HepG2 (cell line): ENCODE measurements around the gene COMMD7. TPM values are rescaled to one million over a fixed set of nuclear protein-coding genes. Genes with fewer than 3 reads are reported as not detected.

Experiments
- ATAC-seq: fragments of 200-7000 bp; cut with Tn5 transposase; 3 replicates; pipeline ENCODE4 v1.9.1; 2020; ENCODE audit warnings: mild to moderate bottlenecking, moderate library complexity
- BruUV-seq: library from RNA; stranded (reverse); fragments of 400-500 nt; replicated peaks from 2 replicates; lab custom pipeline; 2021; lab: Mats Ljungman, UMichigan
- CTCF ChIA-PET: fragments of 300-600 bp; formaldehyde crosslinking; extraction: SDS; loops from one replicate; lab custom pipeline; 2021; ENCODE audit warnings: low total read pairs, inconsistent platforms, low intra/inter-chr PET ratio; lab: Yijun Ruan, JAX
- POLR2A ChIA-PET: fragments of 350-600 bp; sonication (Branson Sonifier 250); formaldehyde crosslinking; loops from one replicate; lab custom pipeline; 2020; ENCODE audit warnings: antibody characterized with exemption, inconsistent platforms; lab: Yijun Ruan, JAX
- DNase-seq: peaks from one replicate; pipeline ENCODE4 v3.0.0-alpha.2; 2015; ENCODE audit warnings: low spot score
- FAIRE-seq: peaks from 3 replicates; lab custom pipeline; 2011; peaks lifted over from hg19 to GRCh38; lab: Jason Lieb, UNC
- H2AFZ ChIP-seq: one replicate; pipeline ENCODE4 v1.6.1; 2011; ENCODE audit warnings: low read length, inconsistent platforms
- H3K27ac ChIP-seq: fragments of 300-600 bp; 3 replicates; pipeline ENCODE4 v1.8.0; 2011; ENCODE audit warnings: mixed run types, mild to moderate bottlenecking, mixed read lengths, low read length, inconsistent platforms; ENCODE audit not compliant: insufficient read depth; ENCODE audit errors: extremely low read length
- H3K27me3 ChIP-seq, 2 experiments: fragments of 200-600 bp in 1 of 2; 2 replicates in 1 of 2; 3 replicates in 1 of 2; pipeline versions ENCODE4 v1.6.0 to v1.8.0; 2011; ENCODE audit warnings: low read length in 2 of 2, mild to moderate bottlenecking in 2 of 2, moderate library complexity in 2 of 2, inconsistent platforms in 1 of 2; ENCODE audit not compliant: insufficient read depth in 2 of 2, control insufficient read depth in 1 of 2
- H3K36me3 ChIP-seq, 2 experiments: fragments of 200-600 bp in 1 of 2; replicated peaks in 1 of 2; 2 replicates in 1 of 2; 3 replicates in 1 of 2; pipeline versions ENCODE4 v1.5.1 to v1.8.0; 2011; ENCODE audit warnings: low read length in 2 of 2, inconsistent platforms in 1 of 2; ENCODE audit not compliant: insufficient read depth in 2 of 2, control insufficient read depth in 1 of 2
- H3K4me1 ChIP-seq: 2 replicates; pipeline ENCODE4 v1.5.1; 2012; ENCODE audit warnings: low read length, inconsistent platforms; ENCODE audit not compliant: insufficient read depth
- H3K4me2 ChIP-seq: 2 replicates; pipeline ENCODE4 v1.6.0; 2011; ENCODE audit warnings: low read depth, low read length, inconsistent platforms
- H3K4me3 ChIP-seq, 3 experiments: fragments of 200-600 bp in 1 of 3; sonication (generic), shearing (Covaris generic) in 1 of 3; replicated peaks in 1 of 3; 2 replicates each; pipeline ENCODE4 v1.5.1; 2011 to 2016; ENCODE audit warnings: low read length in 3 of 3, inconsistent platforms in 2 of 3, low read depth in 2 of 3, mild to moderate bottlenecking in 2 of 3, control low read depth in 1 of 3, mixed read lengths in 1 of 3; ENCODE audit not compliant: insufficient read depth in 1 of 3
- H3K79me2 ChIP-seq: one replicate; pipeline ENCODE4 v1.6.1; 2011; ENCODE audit warnings: low read length, inconsistent platforms; ENCODE audit not compliant: insufficient read depth
- H3K9ac ChIP-seq: 2 replicates; pipeline ENCODE4 v1.6.0; 2011; ENCODE audit warnings: mild to moderate bottlenecking, low read depth, low read length, inconsistent platforms; ENCODE audit not compliant: insufficient read depth
- H3K9me3 ChIP-seq: 2 replicates; pipeline ENCODE4 v1.5.1; 2012; ENCODE audit warnings: mild to moderate bottlenecking, low read length
- H4K20me1 ChIP-seq: 2 replicates; pipeline ENCODE4 v1.6.0; 2011; ENCODE audit warnings: inconsistent platforms, mild to moderate bottlenecking, low read length, moderate library complexity; ENCODE audit not compliant: insufficient read depth
- EED ChIP-seq: sonication (generic); formaldehyde crosslinking; IDR thresholded peaks from 2 replicates; pipeline ENCODE4 v1.5.0; 2020; ENCODE audit warnings: mild to moderate bottlenecking, missing genetic modification reagents
- FOXC1 ChIP-seq: sonication (generic); formaldehyde crosslinking; IDR thresholded peaks from 2 replicates; pipeline ENCODE4 v1.8.0; 2022; ENCODE audit warnings: mild to moderate bottlenecking, missing genetic modification reagents, borderline replicate concordance
- GPN1 ChIP-seq: sonication (generic); formaldehyde crosslinking; IDR thresholded peaks from 2 replicates; pipeline ENCODE4 v1.5.1; 2020; ENCODE audit warnings: missing genetic modification reagents, borderline replicate concordance
- HES4 ChIP-seq: sonication (generic); formaldehyde crosslinking; IDR thresholded peaks from 2 replicates; pipeline ENCODE4 v1.9.0; 2021; ENCODE audit warnings: mild to moderate bottlenecking, missing genetic modification reagents, borderline replicate concordance
- MED8 ChIP-seq: sonication (generic); formaldehyde crosslinking; IDR thresholded peaks from 2 replicates; pipeline ENCODE4 v1.8.1; 2023; ENCODE audit warnings: mild to moderate bottlenecking, missing genetic modification reagents; ENCODE audit not compliant: insufficient replicate concordance
- ZNF225 ChIP-seq: sonication (generic); formaldehyde crosslinking; IDR thresholded peaks from 2 replicates; pipeline ENCODE4 v1.4.0; 2020; ENCODE audit warnings: mild to moderate bottlenecking, missing genetic modification reagents
- ZNF263 ChIP-seq: sonication (generic); formaldehyde crosslinking; IDR thresholded peaks from 2 replicates; pipeline ENCODE4 v1.4.0; 2020; ENCODE audit warnings: missing genetic modification reagents
- ZNF790 ChIP-seq: sonication (generic); formaldehyde crosslinking; IDR thresholded peaks from 2 replicates; pipeline ENCODE4 v1.8.0; 2022; ENCODE audit warnings: missing genetic modification reagents, mild to moderate bottlenecking, borderline replicate concordance
- WGBS: methylation state at CpG from one replicate; pipeline ENCODE4 v1.1.6; 2017; ENCODE audit warnings: low lambda C conversion rate; 5-methylcytosine and 5-hydroxymethylcytosine counted together
- in situ Hi-C: cut with HindIII; loops from 2 replicates; pipeline ENCODE4 v1.10.0; 2017; ENCODE audit warnings: low pct_unique_long_range_greater_than_20kb; ENCODE audit not compliant: extremely low pct_ligation_motif_present
- intact Hi-C: fragments of 100-400 bp; cut with micrococcal nuclease; formaldehyde crosslinking; loops from one replicate; pipeline ENCODE4 v1.10.0; 2022; ENCODE audit not compliant: unreplicated experiment
- polyA plus RNA-seq, 8 experiments: library from polyadenylated mRNA; depleted of rRNA in 3 of 8; stranded (reverse) in 7 of 8; unstranded in 1 of 8; fragments of >200 nt; fragmentation: Illumina TruSeq in 4 of 8; extraction: Trizol in 4 of 8; gene quantifications; 2 replicates each; pipeline versions ENCODE4 v1.2.1 to v1.2.3, GENCODE V29; 2011 to 2016; ENCODE audit warnings: low read depth in 4 of 8, missing spikeins in 1 of 8, mixed read lengths in 1 of 8; ENCODE audit not compliant: insufficient read depth in 1 of 8
- total RNA-seq, 5 experiments: library from RNA; depleted of rRNA; stranded (reverse); fragments of >200 nt; fragmentation: Illumina TruSeq; extraction: Trizol; gene quantifications; 2 replicates each; pipeline ENCODE4 v1.2.3, GENCODE V29; 2016; ENCODE audit warnings: low read depth in 1 of 5
- TF ChIP-seq, protein P1 (sequence below), 2 experiments: IDR thresholded peaks; 2 replicates each; pipeline ENCODE4 v1.6.1; 2011 to 2012; ENCODE audit warnings: low read length in 2 of 2, borderline replicate concordance in 1 of 2, low read depth in 1 of 2, mild to moderate bottlenecking in 1 of 2, moderate library complexity in 1 of 2
- TF ChIP-seq, protein P2 (sequence below): sonication (generic); formaldehyde crosslinking; IDR thresholded peaks from 2 replicates; pipeline ENCODE4 v1.5.0; 2020; ENCODE audit warnings: missing genetic modification reagents

Gene COMMD7
- total and polyA plus RNA-seq, 2 of the 13 experiments (the other 11 are each of a cell fraction or from before 2014, with no cell fraction given) = 42.1 to 53.3 TPM

DNA sequence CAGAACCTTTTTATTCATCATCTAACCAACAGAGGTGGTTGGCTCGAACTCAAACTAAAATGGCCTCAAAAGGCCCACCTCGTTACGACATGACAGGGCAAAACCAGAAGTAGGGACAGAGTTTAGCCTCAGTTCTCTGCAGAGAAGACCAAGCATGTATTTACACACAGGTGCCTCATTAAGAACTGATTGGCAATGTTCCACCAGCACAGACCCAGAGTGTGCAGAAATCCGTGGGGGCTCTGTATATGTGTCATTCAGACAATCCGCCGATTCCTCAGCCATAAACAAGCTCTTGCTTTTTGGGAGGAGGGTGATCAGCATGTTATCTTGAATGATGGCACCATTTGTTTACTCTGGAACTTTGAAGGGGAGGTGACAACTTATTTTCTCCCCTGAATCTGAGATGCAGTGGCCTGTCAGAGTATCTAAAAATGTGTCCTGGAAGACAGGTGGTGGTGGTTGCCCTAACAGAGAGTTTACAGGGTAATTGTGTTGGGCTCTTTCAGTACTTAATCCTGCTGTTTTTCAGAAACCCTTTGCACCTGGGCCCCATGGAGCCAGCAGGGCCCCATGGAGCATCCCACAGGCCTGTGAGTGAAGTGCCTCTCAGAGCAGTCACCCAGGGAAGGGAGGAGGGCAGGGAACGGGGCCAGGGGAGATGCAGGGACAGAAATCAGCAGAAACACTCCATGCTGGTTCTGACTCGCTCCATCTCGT, 40.4 kb downstream of the COMMD7 start:
- Histone ChIP-seq H3K27ac (no peak overlapping the region), H2AFZ (no peak overlapping the region), H3K4me2 (no peak overlapping the region), H3K36me3 (peaks cover 8 to 27% of the 10 kb centered on the region in 2 experiments; a peak in 4 of 5 replicates), H4K20me1 (no peaks in the 10 kb centered on the region), H3K9me3 (no peaks in the 10 kb centered on the region), H3K9ac (no peak overlapping the region), H3K4me1 (peaks cover 12% of the 10 kb centered on the region), H3K79me2 (no peaks in the 10 kb centered on the region), H3K4me3 (no peak overlapping the region), H3K27me3 (no peaks in the 10 kb centered on the region)
- no peak for FAIRE-seq
- peak; percentile 32 for TF ChIP-seq MED8 (CRISPR knock-in tag)
- TF ChIP-seq ZNF263 (CRISPR knock-in tag) = 0 out of 2 replicates have a peak, but pooled peaks have one; percentile 46
- no peak for TF ChIP-seq FOXC1 (CRISPR knock-in tag)
- in situ Hi-C loops = no loop called here
- BruUV-seq = TSS peak; percentile 40
- DNase-seq = no peak
- peak; percentile 49; the same call in 2 of the 3 replicates for ATAC-seq
- intact Hi-C loops = no loop called here
- WGBS = 89% methylated on average over 9 of the region's 9 CpGs
- ChIA-PET POLR2A (no interaction called here), CTCF (no interaction called here)

DNA sequence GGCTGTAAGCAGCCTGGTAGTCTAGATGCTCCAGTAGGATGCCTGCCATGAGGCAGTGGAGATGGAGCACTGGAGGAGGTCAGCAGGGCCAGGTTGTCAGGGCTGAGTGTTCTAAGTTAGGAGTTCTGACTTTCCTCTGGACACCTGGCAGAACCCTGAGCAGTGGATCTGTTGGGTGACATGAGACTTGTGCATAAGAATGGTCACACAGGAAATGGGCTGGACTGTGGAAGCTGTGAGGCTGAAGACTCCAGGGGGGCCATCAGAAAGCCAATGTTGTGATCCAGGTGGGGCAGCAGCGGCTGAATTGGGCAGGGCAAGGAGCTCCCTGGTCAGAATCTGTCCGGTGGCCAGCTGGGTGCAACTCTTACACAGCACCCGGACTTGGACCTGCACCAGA, 45.7 kb downstream of the COMMD7 start:
- ChIA-PET POLR2A (interaction anchor here (1.0 kb wide), 2 partner anchors 12 to 16 kb away, joined by 3 to 4 read pairs; no protein-coding TSS in a partner anchor), CTCF (no interaction called here)
- Histone ChIP-seq H3K4me2 (no peak overlapping the region), H3K4me1 (peaks cover 4% of the 10 kb centered on the region), H3K9ac (no peak overlapping the region), H3K36me3 (peaks cover 0 to 1% of the 10 kb centered on the region in 2 experiments; a peak in 1 of 5 replicates), H3K9me3 (no peaks in the 10 kb centered on the region), H3K27me3 (no peaks in the 10 kb centered on the region), H3K4me3 (no peak overlapping the region), H4K20me1 (no peaks in the 10 kb centered on the region), H2AFZ (no peak overlapping the region), H3K79me2 (no peaks in the 10 kb centered on the region), H3K27ac (no peak overlapping the region)
- in situ Hi-C loops (no loop called here), intact Hi-C loops (no loop called here)
- no TSS peak for BruUV-seq
- no peak for DNase-seq
- FAIRE-seq = no peak
- 77% methylated on average over 3 of the region's 3 CpGs for WGBS
- ATAC-seq = peak; percentile 45
- TF ChIP-seq GPN1 (CRISPR knock-in tag) (no peak), HES4 (CRISPR knock-in tag) (peak; percentile 46; the same call in 1 of the 2 replicates), ZNF225 (CRISPR knock-in tag) (0 out of 2 replicates have a peak, but pooled peaks have one; percentile 44), ZNF790 (CRISPR knock-in tag) (0 out of 2 replicates have a peak, but pooled peaks have one; percentile 37), EED (CRISPR knock-in tag) (0 out of 2 replicates have a peak, but pooled peaks have one; percentile 29)
- TF ChIP-seq, protein P1, sequence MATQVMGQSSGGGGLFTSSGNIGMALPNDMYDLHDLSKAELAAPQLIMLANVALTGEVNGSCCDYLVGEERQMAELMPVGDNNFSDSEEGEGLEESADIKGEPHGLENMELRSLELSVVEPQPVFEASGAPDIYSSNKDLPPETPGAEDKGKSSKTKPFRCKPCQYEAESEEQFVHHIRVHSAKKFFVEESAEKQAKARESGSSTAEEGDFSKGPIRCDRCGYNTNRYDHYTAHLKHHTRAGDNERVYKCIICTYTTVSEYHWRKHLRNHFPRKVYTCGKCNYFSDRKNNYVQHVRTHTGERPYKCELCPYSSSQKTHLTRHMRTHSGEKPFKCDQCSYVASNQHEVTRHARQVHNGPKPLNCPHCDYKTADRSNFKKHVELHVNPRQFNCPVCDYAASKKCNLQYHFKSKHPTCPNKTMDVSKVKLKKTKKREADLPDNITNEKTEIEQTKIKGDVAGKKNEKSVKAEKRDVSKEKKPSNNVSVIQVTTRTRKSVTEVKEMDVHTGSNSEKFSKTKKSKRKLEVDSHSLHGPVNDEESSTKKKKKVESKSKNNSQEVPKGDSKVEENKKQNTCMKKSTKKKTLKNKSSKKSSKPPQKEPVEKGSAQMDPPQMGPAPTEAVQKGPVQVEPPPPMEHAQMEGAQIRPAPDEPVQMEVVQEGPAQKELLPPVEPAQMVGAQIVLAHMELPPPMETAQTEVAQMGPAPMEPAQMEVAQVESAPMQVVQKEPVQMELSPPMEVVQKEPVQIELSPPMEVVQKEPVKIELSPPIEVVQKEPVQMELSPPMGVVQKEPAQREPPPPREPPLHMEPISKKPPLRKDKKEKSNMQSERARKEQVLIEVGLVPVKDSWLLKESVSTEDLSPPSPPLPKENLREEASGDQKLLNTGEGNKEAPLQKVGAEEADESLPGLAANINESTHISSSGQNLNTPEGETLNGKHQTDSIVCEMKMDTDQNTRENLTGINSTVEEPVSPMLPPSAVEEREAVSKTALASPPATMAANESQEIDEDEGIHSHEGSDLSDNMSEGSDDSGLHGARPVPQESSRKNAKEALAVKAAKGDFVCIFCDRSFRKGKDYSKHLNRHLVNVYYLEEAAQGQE (IDR thresholded peaks at IDR 0.05; ENCODE audit: borderline replicate concordance in 1 of 2, low read depth in 1 of 2, low read length in 2 of 2) = no peak
- TF ChIP-seq, protein P2, sequence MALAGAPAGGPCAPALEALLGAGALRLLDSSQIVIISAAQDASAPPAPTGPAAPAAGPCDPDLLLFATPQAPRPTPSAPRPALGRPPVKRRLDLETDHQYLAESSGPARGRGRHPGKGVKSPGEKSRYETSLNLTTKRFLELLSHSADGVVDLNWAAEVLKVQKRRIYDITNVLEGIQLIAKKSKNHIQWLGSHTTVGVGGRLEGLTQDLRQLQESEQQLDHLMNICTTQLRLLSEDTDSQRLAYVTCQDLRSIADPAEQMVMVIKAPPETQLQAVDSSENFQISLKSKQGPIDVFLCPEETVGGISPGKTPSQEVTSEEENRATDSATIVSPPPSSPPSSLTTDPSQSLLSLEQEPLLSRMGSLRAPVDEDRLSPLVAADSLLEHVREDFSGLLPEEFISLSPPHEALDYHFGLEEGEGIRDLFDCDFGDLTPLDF (CRISPR knock-in tag) = no peak
